Omental fat pad (tissue), 4 donors: ENCODE results near the gene SOX6. TPM values are rescaled to one million over a fixed set of nuclear protein-coding genes. Genes with fewer than 3 reads are reported as not detected.

ENCODE experiments used
- ATAC-seq: fragments of 150-250 bp; one replicate; pipeline ENCODE4 v1.9.1; 2016; ENCODE audit warnings: mild to moderate bottlenecking, moderate library complexity; ENCODE audit not compliant: low FRiP score
- DNase-seq: peaks from one replicate; pipeline ENCODE4 v3.0.0-alpha.2; 2019; ENCODE audit warnings: low spot score
- CTCF ChIP-seq, 3 donors: fragments of 450-650 bp; IDR thresholded peaks; one replicate each; pipeline ENCODE4 v1.5.1; 2016 to 2017; ENCODE audit warnings: antibody characterized with exemption in 3 of 3, mild to moderate bottlenecking in 3 of 3, moderate library complexity in 2 of 3
- total RNA-seq, 4 donors: library from RNA; depleted of rRNA; stranded (reverse); fragments of >200 nt; gene quantifications; one replicate each; pipeline ENCODE4 v1.1.0, GENCODE V29; 2016

Gene SOX6
- total RNA-seq, 4 donors from 2014 or later = 2.0 to 41.0 (median 8.9) TPM

GRCh38 chr11:16041207-16041606, 315.1 kb downstream of the SOX6 start:
- no peak for TF ChIP-seq CTCF (IDR thresholded peaks at IDR 0.05)
- no peak for DNase-seq
- no peak for ATAC-seq

DNA sequence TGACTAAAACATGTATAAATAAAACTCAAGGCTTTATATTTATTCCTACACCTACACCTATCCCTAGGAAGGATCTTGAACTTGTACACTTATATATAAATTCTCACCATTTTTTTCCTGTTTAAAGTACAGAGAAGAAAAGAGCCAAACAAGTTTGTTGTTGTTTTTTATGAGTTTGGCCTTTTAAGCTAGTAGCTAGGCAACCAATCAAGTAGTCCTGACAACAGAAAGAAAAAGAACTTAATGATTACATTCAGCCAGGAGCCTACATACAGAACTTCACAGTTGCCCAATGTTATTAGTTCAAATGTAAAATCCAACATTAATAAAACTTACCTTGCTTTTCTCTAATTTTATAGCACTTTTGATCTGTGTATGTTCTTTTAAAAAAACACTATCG, 316.2 kb downstream of the SOX6 start:
- ATAC-seq (no peak), DNase-seq (no peak)
- TF ChIP-seq CTCF (IDR thresholded peaks at IDR 0.05) = no peak

DNA sequence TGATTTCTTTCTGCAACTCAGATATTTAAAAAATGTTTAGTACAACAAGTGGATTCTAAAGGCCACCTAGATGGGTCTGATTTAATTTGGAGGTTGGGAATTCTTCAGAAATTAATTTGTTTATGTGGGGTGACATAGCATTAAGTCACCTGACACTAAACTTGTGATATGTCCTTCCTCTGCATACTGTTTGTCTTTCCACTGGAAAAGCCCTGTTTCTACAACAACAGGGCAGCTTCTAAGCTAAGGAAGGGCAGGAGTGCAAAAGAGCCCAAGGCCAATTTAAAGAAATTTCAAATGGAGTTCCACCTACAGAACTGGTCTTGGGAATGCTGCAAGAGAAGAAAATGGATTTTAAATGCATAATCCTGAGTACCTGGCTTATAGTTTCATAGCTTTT, 319.2 kb downstream of the SOX6 start:
- DNase-seq (no peak), ATAC-seq (no peak)
- TF ChIP-seq CTCF (IDR thresholded peaks at IDR 0.05) = no peak

DNA sequence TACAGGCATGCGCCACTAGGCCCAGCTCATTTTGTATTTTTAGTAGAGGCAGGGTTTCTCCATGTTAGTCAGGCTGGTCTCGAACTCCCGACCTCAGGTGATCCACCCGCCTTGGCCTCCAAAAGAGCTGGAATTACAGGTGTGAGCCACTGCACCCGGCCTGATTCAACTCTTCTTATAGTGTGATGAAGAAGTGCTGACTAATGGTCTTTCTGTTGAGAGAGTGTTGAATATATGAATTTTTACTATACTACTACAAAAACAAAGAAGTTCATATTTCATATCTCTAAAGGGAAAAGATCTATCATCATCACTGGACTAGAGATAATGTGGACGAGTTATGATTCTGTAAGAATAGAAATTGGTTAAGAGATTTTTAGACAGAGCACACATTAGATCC, 320.1 kb downstream of the SOX6 start:
- no peak for TF ChIP-seq CTCF (IDR thresholded peaks at IDR 0.05)
- DNase-seq (no peak), ATAC-seq (no peak)

GRCh38 chr11:16034074-16034473, 322.3 kb downstream of the SOX6 start:
- no peak for ATAC-seq
- DNase-seq = no peak
- TF ChIP-seq CTCF (IDR thresholded peaks at IDR 0.05) = no peak

GRCh38 chr11:16032974-16033373, 323.4 kb downstream of the SOX6 start:
- DNase-seq (no peak), ATAC-seq (no peak)
- TF ChIP-seq CTCF (IDR thresholded peaks at IDR 0.05) = no peak

DNA sequence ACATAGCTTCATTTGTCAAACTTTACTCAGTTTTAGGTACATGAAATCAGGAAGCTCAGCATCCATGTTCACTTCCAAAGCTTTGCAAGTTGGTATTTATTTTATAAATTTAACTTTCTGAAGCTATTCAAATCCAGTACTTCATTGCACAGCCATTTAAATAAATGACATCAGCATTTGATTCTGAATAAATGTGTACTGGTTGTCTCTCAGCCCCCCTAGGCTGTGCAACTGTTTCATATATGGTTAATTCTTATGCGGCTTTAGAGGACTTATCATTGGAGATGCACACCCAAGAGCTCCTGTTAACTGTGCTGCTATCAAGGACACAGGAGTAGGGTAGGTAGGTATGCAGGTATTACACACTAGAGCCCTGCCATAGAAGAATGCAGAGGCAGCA, 325.1 kb downstream of the SOX6 start:
- ATAC-seq (no peak), DNase-seq (no peak)
- TF ChIP-seq CTCF (IDR thresholded peaks at IDR 0.05) = no peak
